HG03457 (cell line): ENCODE measurements around the gene SLC5A6.

Source experiments
- ATAC-seq: cut with Tn5 transposase; IDR thresholded peaks from one replicate; pipeline ENCODE4 v1.9.1; 2021; ENCODE audit warnings: moderate number of reproducible peaks; ENCODE audit not compliant: unreplicated experiment

Gene SLC5A6

DNA sequence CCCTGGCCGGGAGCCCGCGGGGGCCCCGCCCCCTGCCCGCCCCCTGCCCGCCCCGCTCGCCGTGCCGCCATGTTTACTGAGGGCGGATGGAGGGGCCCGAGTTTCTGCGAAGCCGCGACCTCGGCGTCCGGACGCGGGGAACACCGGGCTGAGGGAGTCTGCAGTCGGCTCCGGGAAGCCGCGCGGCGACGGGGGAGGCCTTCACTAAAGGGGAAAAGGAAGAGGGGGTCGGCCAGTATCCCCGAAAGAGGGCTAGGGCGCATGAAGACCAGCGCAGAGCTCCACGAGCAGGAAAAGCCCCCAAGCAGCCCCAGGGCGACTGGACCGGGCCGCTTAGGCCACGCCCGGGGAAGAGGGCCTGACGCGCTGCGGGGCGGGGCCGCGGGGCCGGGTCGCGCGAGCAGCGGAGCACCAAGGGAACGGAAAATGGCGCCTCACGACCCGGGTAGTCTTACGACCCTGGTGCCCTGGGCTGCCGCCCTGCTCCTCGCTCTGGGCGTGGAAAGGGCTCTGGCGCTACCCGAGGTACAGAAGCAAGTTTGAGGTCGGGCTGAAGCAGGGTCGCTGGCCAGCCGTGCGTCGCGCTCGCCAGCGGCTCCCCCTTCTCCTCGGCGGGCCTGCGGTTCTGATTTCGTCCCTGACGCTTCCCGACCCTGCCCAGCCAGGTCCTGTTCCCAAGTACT, at the start of gene SLC5A6, which contains the start of gene ATRAID:
SLC5A6 (minus strand) TSS at position 326 of the 683 bp plus-strand sequence. CDS start 4,618 bp downstream, outside the sequence.
ATRAID (plus strand) TSS at position 99 of the 683 bp plus-strand sequence; CDS start at position 427, 328 bp downstream.
- peak; percentile 58 for ATAC-seq

DNA sequence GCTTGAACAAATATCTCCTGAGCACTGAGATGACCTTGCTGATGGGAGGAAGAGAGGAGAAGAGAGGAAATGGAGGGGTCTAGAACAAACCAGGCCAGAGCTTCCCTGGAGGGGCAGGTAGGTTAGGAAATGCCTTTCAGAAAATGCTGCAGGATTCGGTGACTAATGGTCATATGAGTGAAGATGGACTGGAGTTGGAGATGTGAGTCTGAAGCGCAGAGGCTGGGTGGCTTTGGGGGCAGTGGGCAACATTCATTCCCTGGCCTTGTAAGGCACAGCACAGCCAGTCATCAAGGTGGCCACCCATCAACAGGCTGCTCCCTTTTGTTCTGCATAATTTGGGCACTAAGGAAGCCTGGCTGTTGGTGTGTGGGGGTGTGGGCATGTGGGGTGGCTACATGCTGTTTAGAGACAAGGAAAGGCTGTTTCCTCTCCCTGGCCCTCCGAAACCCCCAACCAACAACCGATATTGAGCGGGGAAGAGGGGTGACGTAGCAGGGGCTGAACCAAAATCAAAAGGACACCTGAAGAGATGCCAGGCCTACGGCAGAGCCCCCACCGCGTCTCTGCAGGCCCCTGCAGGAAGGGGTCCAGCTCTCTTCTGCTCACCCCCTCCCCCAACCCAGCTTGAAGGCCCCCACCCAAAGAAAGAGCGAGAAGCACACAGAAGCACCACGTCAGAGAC, 49.3 kb upstream of the SLC5A6 start:
- ATAC-seq: no peak

- no peak for ATAC-seq
Measured at GRCh38 chr2:27258051-27258450, 46.0 kb upstream of the SLC5A6 start.

DNA sequence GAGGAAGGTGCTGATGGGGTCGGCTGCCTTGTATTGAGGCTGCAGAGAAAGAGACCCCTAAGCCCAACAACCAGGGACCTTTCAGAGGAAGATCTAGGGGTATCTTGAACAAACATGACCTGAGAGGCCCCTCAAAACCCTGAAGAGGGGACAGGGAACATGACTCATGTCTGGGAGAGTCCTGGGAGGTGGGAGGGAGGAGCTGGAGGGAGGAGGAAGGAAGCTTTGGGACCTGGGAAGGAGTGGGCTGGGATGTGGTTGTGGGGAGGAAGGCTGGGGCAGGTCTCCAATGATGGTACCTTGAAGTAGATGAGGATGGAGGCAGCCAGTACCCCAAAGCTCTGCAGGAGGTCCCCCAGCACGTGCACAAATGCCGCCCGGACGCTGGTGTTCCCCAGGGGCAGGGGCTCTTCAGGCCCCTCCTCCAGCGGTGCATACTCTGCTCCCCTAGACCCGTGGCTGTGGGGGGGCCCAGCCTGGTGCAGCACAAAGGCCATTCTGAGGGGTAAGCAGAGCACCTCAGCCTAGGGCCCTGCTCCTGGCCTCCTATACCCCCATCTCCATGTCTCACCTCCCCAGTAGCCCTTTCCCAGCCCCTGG, 44.9 kb upstream of the SLC5A6 start:
- no peak for ATAC-seq

DNA sequence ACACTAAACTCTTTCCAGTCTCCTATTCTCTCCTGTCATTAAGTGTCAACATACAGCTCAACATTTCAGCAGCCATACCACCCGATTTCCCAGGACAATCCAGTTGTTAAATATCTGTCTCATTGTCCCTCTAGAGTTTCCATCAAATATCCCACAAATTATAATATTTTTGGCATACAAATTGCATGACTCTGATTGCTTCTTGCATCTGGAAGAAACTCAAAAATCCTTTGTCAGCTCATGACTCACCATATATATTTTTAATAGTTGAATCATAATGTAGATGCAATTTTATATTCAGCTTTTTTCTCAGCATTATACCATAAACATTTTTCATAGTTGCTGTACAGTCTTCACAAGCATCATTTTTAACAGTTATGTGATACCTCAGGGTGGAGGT, 43.6 kb upstream of the SLC5A6 start:
- ATAC-seq: no peak

- no peak for ATAC-seq
Measured at GRCh38 chr2:27255187-27255586, 43.1 kb upstream of the SLC5A6 start.

DNA sequence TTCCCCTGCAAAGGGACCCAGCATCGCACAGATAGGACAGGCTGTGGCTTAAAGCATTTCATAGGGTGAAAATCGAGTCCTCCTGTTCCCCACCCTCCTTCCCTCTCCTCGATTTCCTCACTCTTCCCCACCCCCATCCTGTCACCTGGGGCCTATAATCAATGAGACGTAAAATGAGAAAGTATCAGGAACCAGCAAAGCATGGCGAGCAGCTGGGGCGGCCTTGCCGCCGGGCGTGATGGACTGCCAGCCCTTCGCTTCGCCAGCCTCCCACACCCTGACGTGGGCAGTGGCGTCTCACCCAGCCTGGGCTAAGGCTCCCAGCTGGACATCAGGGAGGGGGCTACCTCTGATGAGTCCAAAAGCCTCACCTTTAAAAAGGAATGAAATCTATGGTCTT, 39.7 kb upstream of the SLC5A6 start:
- no peak for ATAC-seq

GRCh38 chr2:27250652-27251379, 38.7 kb upstream of the SLC5A6 start:
- no peak for ATAC-seq

GRCh38 chr2:27249891-27250651, 38.0 kb upstream of the SLC5A6 start:
- ATAC-seq: no peak

- no peak for ATAC-seq
Measured at GRCh38 chr2:27249159-27249890, 37.3 kb upstream of the SLC5A6 start.

DNA sequence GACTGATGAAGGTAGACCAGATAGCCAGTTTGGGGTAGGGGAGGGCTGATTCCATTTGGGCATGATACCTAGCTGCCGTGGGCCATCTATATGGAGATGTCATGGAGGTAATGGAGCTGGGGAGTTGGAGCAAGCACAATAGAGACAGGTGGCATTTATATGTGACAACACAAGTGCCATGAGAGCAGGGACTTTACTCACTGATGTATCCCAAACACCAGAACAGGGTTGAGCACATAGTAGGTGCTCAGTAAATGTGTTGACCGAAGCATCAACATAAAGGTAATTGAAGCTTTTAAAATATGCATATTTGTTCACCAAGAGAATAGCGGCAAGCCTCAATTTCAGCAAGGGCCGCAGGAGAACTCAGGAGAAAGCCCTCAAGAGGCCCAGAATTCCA, 35.8 kb upstream of the SLC5A6 start:
- ATAC-seq: no peak

GRCh38 chr2:27245626-27246025, 33.6 kb upstream of the SLC5A6 start:
- ATAC-seq: no peak

- ATAC-seq: no peak
Measured at GRCh38 chr2:27245116-27245515, 33.0 kb upstream of the SLC5A6 start.

- no peak for ATAC-seq
Measured at GRCh38 chr2:27243391-27244130, 31.5 kb upstream of the SLC5A6 start.

GRCh38 chr2:27242614-27242951, 30.5 kb upstream of the SLC5A6 start:
- no peak for ATAC-seq

- ATAC-seq: no peak
Measured at GRCh38 chr2:27241761-27242613, 29.9 kb upstream of the SLC5A6 start.

GRCh38 chr2:27240406-27240805, 28.3 kb upstream of the SLC5A6 start:
- ATAC-seq: no peak

- ATAC-seq: no peak
Measured at GRCh38 chr2:27238976-27239375, 26.9 kb upstream of the SLC5A6 start.
